AG10803 (cell line): ENCODE results near the gene FNDC3A.

Experiments used
- DNase-seq: peaks from one replicate; pipeline ENCODE4 v3.0.0; 2010; ENCODE audit warnings: low read depth
- H3K4me3 ChIP-seq: 2 replicates; pipeline ENCODE4 v1.5.1; 2011; ENCODE audit warnings: mild to moderate bottlenecking, low read length, control low read depth
- TF ChIP-seq, protein P1 (sequence below): conservative IDR thresholded peaks from 2 replicates; pipeline ENCODE4 v1.5.1; 2011; ENCODE audit warnings: mild to moderate bottlenecking, low read length, control low read depth, inconsistent platforms

FNDC3A gene

DNA sequence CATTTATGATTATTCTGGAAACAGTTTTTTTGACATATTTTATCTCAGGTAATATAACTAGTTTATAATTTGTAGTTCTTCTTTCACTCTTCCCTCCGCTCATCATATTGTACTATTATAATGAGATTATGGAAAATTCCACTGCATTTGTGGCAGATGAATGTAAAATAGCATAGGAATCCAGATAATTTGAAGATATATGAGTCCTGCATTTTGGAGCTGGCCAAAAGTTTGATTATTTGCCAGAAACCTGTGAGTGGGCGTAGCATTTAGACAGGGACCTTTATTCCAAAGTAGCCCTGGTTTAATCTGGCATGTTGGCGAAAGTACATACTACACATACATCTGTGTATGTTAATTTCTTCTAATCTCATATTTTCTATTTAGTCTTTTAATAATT, 65.2 kb downstream of the FNDC3A start:
- TF ChIP-seq, protein P1, sequence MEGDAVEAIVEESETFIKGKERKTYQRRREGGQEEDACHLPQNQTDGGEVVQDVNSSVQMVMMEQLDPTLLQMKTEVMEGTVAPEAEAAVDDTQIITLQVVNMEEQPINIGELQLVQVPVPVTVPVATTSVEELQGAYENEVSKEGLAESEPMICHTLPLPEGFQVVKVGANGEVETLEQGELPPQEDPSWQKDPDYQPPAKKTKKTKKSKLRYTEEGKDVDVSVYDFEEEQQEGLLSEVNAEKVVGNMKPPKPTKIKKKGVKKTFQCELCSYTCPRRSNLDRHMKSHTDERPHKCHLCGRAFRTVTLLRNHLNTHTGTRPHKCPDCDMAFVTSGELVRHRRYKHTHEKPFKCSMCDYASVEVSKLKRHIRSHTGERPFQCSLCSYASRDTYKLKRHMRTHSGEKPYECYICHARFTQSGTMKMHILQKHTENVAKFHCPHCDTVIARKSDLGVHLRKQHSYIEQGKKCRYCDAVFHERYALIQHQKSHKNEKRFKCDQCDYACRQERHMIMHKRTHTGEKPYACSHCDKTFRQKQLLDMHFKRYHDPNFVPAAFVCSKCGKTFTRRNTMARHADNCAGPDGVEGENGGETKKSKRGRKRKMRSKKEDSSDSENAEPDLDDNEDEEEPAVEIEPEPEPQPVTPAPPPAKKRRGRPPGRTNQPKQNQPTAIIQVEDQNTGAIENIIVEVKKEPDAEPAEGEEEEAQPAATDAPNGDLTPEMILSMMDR: no peak
- no peak for DNase-seq
- no peak overlapping the region for H3K4me3 ChIP-seq

DNA sequence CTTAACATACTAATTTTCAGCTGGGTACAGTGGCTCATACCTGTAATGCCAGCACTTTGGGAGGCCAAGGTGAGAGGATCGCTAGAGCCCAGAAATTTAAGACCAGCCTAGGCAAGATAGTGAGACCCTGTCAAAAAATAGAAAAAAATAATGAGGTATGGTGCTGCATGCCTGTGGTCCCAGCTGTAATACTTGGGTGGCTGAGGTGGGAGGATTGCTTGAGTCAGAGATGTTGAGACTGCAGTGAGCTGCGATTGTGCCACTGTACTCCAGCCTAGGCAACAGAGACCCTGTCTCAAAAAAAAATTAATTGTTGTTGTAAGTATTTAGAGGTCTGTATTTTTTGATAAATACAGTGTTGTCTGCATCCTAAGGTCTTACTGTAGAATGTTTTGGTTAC, 66.8 kb downstream of the FNDC3A start:
- DNase-seq: peak; percentile 30
- H3K4me3 ChIP-seq: no peak overlapping the region
- TF ChIP-seq, protein P1: no peak

- DNase-seq: no peak
- TF ChIP-seq, protein P1: no peak
- H3K4me3 ChIP-seq: no peak overlapping the region
These were observed 68.3 kb downstream of the FNDC3A start for GRCh38 chr13:49044008-49044407.

GRCh38 chr13:49044836-49045235, 69.1 kb downstream of the FNDC3A start:
- H3K4me3 ChIP-seq: no peak overlapping the region
- TF ChIP-seq, protein P1: no peak
- no peak for DNase-seq

- no peak overlapping the region for H3K4me3 ChIP-seq
- TF ChIP-seq, protein P1: no peak
- peak; percentile 37 for DNase-seq
These were observed 70.3 kb downstream of the FNDC3A start for GRCh38 chr13:49046002-49046401.

- no peak overlapping the region for H3K4me3 ChIP-seq
- DNase-seq: peak; percentile 34
These were observed 70.8 kb downstream of the FNDC3A start for GRCh38 chr13:49046519-49046918.

DNA sequence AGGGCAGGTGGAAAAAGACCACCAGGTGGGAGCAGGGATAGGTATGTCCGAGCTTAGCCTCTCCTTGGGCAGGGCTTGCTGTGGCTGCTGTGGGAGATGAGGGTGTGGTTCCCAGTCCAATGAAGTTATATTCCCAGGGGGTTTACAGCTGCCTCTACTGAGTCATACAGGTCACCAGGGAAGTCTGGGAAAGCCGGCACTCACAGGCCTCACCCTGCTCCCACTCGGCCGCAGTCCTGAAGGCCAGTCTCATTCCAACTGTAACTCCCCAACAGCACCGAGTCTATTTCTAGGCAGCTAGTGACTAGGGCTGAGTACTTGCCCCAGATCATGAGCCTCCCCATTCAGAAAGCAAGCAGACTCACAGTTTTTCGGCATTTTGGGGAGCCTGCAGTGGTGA, 77.1 kb downstream of the FNDC3A start:
- no peak overlapping the region for H3K4me3 ChIP-seq
- TF ChIP-seq, protein P1: no peak
- no peak for DNase-seq

More at GRCh38 chr13:49046519-49046918, 70.8 kb downstream of the FNDC3A start:
- TF ChIP-seq, protein P1: no peak
